GM12873 (cell line): ENCODE results near the gene FDXR.

Experiments used
- TF ChIP-seq, protein P1 (sequence below): IDR thresholded peaks from 2 replicates; pipeline ENCODE4 v1.5.1; 2012; ENCODE audit warnings: low read depth, mild to moderate bottlenecking, moderate library complexity, low read length, control low read depth; ENCODE audit not compliant: insufficient read depth; ENCODE audit errors: missing control alignments

Gene FDXR

DNA sequence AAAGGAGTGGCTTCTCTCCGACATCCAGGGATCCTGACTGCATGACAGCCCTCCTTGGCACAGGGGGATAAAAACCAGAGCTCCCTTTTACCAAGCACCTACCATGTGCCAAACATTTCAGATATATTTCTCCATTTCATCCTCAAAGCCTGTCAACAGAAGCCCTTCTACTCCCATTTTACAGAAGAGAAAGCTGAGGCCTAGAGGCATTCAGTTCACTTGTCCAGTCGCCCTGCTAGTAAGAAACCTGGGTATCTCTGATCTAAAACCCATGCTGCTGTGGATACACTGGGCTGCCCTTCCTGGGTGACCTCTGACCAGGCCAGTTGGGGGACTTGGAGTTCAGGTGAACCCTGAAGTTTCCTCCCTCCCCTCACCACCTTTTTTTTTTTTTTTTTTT lies 5.9 kb upstream of the FDXR start:
- TF ChIP-seq, protein P1, sequence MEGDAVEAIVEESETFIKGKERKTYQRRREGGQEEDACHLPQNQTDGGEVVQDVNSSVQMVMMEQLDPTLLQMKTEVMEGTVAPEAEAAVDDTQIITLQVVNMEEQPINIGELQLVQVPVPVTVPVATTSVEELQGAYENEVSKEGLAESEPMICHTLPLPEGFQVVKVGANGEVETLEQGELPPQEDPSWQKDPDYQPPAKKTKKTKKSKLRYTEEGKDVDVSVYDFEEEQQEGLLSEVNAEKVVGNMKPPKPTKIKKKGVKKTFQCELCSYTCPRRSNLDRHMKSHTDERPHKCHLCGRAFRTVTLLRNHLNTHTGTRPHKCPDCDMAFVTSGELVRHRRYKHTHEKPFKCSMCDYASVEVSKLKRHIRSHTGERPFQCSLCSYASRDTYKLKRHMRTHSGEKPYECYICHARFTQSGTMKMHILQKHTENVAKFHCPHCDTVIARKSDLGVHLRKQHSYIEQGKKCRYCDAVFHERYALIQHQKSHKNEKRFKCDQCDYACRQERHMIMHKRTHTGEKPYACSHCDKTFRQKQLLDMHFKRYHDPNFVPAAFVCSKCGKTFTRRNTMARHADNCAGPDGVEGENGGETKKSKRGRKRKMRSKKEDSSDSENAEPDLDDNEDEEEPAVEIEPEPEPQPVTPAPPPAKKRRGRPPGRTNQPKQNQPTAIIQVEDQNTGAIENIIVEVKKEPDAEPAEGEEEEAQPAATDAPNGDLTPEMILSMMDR = no peak

DNA sequence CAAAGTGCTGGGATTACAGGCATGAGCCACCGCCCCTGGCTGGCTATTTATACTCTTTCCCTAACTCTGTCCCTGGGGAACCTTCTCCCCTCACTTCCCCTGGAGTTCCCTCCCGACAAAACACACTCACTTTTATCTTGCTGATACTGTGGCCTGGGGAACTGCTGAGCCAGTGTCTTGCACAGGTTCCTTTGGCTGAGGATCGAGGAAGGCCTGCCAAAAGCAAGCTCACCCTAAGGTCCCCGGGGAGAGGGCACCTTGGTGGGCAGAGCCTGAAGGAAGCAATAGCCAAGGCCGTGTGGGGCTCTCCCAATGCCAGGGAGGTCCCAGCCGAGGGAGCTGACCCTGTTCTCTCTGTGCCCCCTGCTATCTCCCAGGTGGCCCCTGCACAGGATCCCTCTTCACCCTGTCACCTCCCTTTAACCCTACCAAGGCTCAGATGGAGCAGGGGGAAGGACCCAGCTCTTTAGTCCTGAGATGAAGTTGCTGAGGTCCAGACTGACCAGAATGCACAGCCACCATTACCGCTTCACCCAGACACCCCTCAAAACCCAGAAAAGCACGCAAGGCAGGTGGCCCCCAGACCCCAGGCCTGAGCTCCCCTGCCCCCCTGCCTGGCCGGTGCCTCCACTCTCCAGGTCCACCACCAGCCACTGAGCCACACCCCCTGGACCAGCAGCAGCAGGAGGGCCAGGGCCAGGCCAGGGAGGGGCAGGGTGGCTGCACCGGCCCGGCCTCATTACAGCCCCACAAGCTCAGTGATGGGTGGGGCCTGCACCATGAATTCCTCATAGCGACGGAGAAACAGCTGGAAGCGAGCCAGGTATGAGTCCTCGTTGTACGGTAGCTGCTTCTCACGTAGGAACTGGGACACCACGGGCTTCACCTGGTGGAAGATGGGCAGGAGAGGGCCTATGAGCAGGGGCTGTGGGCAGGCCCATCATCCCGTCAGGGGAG lies 5.1 kb upstream of the FDXR start:
- TF ChIP-seq, protein P1 = no peak

DNA sequence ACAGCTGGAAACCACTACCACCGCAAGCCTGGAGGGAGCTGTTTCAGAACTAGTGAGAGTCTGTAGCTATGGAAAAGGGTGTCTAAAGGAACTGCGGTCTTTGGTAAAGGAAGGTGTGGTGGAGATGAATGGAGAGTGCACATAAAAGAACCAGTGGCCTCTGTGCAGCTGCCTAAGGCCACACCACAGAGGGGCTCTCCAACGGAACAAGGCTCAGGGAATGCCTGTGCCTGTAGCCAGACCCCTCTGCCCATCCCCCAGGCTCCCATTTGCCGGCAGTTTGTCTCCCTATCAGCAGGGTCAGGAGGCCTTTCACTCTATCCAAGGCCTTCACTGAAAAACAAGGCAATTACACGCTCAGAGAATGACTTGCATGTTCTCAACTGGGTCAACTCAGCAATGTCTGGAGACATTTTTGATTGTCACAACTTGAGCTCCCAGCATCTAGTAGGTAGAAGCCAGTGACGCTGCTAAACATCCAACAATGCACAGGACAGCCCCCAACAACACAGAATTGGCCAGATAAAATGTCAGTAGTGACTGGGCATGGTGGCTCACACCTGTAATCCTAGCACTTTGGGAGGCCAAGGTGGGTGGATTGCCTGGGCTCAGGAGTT lies 3.3 kb upstream of the FDXR start:
- TF ChIP-seq, protein P1 = no peak

DNA sequence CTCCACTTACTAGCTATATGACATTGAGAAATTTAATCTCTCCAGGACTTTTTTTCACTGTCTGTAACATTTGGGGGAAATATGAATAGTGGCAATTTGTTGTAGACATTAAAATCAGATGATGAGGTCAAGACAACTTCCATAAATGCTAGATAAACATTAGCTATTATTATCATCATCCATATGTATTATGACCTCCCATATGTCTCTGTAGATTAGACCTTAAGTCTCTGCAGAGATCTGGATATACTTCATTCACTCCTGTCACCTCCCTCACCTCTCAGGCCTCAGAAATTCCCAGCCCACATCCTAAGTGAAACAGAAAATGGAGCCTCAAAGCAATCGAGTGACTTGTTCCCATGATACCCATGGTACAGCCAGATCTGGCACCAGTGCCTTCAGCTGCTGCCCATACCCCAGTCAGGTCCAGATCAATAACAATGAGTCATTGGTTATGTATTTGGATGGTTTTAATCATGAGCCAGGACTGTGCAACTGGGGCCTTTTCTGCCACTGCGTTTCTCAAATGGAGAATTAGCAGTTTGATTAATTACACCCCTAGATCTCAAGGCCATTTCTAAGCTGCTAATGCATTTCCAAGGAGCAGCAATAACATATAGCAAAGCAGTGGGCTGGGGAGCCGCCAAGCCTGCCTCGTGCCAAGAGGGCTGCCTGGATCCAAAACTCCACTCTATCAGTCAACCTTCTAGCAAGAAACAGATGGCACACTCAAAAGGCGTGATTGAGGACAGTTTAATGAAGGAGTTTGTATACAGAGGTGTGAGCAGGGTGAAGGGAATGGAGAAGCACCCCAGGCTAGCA lies 2.6 kb upstream of the FDXR start:
- TF ChIP-seq, protein P1 = no peak

DNA sequence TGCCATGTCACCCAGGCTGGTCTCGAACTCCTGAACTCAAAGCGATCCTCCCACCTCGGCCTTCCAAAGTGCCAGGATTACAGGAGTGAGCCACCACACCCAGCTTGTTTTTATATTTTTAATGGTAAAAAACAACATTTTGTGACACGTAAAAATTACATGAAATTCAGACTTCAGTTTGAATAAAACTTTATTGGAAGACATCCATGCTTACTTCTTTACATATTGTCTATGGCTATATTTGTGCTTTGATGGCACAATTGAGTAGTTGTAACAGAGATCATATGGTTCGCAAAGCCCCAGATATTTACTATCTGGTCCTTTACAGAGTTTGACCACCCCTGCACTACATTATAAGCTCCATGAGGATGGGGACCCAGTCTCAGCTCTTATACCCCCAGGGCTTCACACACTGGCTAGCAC lies 1.8 kb upstream of the FDXR start:
- TF ChIP-seq, protein P1 = no peak

DNA sequence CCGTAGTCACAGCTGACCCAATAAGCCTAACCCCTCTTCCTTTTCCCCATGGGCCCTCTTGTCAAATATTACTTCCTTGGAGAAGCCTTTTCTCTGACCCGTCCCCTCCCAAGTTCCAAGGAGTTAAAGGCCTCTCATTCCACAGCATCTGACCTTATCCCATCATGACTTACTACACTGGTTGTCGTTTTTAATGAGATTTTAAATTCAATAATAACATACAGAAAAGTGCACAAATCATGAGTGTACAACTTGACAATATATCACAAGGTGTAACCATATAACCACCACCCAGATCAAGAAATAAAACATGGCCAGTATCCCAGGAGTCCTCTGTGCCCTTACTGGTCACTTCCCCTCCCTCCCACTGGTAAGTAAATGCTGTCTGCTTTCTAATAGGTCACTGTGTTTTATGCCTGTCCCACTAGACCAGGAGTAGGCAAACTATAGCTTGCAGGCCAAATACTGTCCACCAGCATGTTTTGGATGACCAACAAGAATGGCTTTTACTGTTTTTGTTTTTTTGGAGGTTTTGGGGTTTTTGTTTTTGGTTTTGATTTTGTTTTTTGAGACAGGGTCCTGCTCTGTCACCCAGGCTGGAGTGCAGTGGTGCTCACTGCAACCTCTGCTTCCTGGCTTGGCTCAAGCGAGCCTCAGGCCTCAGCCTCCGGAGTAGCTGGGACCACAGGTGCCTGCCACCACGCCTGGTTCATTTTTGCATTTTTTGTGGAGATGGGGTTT lies 1.2 kb upstream of the FDXR start:
- TF ChIP-seq, protein P1 = no peak
